ENCODE results near the gene MEF2C. TPM values are rescaled to one million over a fixed set of nuclear protein-coding genes. Genes with fewer than 3 reads are reported as not detected.
"Not testable (repeated sequence)": the region's sequence is repeated elsewhere in the genome, so short reads cannot be mapped to it uniquely, and the experiment has no call there.

MEF2C gene
- total and polyA plus RNA-seq, 7 donors: 2.8 to 51.4 (median 32.1) TPM

DNA sequence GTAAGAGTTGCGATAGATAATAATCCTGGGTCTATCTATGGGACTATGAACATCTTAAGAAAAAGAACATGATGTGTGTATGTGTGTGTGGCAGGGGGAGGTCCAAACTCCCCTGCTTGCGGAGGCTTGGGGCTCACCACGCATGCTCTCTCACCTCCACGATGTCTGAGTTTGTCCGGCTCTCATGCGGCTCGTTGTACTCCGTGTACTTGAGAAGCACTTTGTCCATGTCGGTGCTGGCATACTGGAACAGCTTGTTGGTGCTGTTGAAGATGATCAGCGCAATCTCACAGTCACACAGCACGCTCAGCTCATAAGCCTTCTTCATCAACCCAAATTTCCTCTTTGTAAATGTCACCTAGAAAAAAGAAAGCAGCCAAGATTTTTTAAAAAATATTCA lies 78.5 kb downstream of the MEF2C start:
- no peaks in the 10 kb centered on the region for H3K9me3 ChIP-seq
- no peaks in the 10 kb centered on the region for H3K4me1 ChIP-seq
- peaks cover 0 to 33% (median 2%) of the 10 kb centered on the region in 4 donors for H3K36me3 ChIP-seq
- H3K4me3 ChIP-seq: no peak overlapping the region
- WGBS, 2 donors: 96 to 98% methylated on average over 11 of the region's 11 CpGs
- H3K27ac ChIP-seq: no peak overlapping the region
- DNase-seq: no peak
- intact Hi-C loops (cut with DNase I): no loop called here
- no peaks in the 10 kb centered on the region for H3K27me3 ChIP-seq
- TF ChIP-seq, protein P1, sequence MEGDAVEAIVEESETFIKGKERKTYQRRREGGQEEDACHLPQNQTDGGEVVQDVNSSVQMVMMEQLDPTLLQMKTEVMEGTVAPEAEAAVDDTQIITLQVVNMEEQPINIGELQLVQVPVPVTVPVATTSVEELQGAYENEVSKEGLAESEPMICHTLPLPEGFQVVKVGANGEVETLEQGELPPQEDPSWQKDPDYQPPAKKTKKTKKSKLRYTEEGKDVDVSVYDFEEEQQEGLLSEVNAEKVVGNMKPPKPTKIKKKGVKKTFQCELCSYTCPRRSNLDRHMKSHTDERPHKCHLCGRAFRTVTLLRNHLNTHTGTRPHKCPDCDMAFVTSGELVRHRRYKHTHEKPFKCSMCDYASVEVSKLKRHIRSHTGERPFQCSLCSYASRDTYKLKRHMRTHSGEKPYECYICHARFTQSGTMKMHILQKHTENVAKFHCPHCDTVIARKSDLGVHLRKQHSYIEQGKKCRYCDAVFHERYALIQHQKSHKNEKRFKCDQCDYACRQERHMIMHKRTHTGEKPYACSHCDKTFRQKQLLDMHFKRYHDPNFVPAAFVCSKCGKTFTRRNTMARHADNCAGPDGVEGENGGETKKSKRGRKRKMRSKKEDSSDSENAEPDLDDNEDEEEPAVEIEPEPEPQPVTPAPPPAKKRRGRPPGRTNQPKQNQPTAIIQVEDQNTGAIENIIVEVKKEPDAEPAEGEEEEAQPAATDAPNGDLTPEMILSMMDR (IDR thresholded peaks at IDR 0.05): no peak
- TF ChIP-seq POLR2AphosphoS5 (IDR thresholded peaks at IDR 0.05) (no peak), EP300 (IDR thresholded peaks at IDR 0.05) (no peak), POLR2A (IDR thresholded peaks at IDR 0.05) (no peak)

DNA sequence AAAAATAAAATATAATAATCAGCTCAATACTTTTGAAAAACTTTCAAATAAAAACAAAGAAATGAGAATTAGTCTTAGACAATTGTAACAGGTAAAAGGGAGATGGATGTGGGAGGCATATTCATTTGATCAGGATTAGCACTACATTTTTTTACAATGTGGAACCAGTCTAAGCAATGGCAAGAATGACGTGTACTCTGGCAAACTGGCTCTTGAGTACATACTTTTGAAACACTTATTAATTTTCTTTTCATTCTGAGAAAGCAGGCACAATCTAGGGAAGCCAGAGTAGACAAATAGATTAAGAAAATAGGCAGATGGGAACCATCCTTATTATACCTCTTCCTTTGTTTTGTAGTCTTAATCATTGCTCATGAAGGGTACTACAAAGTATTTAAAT lies 79.7 kb downstream of the MEF2C start:
- Histone ChIP-seq H3K36me3 (peaks cover 0 to 33% (median 2%) of the 10 kb centered on the region in 4 donors), H3K27ac (no peak overlapping the region), H3K4me3 (no peak overlapping the region), H3K4me1 (no peaks in the 10 kb centered on the region), H3K9me3 (no peaks in the 10 kb centered on the region), H3K27me3 (no peaks in the 10 kb centered on the region)
- 87 to 90% methylated on average over 1 of the region's 1 CpG for WGBS, 2 donors
- intact Hi-C loops (cut with DNase I): no loop called here
- TF ChIP-seq POLR2AphosphoS5 (IDR thresholded peaks at IDR 0.05): no peak
- no peak for TF ChIP-seq POLR2A (IDR thresholded peaks at IDR 0.05)
- TF ChIP-seq EP300 (IDR thresholded peaks at IDR 0.05): no peak
- TF ChIP-seq, protein P1 (IDR thresholded peaks at IDR 0.05): no peak
- DNase-seq: no peak

DNA sequence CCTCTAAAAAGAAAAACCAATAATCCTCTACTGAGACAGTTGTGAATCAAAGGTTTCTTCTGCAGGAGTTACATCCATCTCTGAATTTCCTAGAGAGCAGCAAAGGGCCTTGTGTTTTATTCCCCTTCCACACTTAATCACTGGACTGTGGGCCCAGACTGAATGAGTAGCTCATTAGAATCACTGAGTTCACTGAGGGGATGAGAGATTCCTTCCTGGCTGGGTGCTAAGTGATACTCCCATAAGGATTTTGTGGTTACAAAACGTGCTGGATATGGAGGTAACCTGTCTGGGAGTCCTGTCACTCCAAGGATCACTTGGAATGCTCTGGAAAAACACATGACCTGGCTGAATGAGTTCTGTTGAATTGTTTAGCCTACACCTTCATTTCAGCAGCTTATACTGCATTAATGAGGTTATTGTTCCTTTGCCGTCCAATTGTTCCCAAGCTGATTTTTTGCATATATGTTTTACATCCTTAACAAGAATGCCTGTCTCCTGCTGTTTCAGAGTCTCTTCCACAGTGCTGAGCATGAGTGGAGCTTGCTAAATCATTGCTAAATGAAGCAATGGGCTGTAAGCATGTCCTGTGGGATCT lies 82.9 kb downstream of the MEF2C start:
- Histone ChIP-seq H3K9me3 (no peaks in the 10 kb centered on the region), H3K4me1 (no peaks in the 10 kb centered on the region), H3K27ac (no peak overlapping the region), H3K4me3 (no peak overlapping the region), H3K36me3 (peaks cover 0 to 33% (median 2%) of the 10 kb centered on the region in 4 donors), H3K27me3 (no peaks in the 10 kb centered on the region)
- TF ChIP-seq, protein P1 (IDR thresholded peaks at IDR 0.05): no peak
- no peak for TF ChIP-seq EP300 (IDR thresholded peaks at IDR 0.05)
- TF ChIP-seq POLR2A (IDR thresholded peaks at IDR 0.05): no peak
- no peak for TF ChIP-seq POLR2AphosphoS5 (IDR thresholded peaks at IDR 0.05)
- intact Hi-C loops (cut with DNase I): no loop called here
- DNase-seq: no peak
- WGBS, 2 donors: 83 to 89% methylated on average over 2 of the region's 2 CpGs

DNA sequence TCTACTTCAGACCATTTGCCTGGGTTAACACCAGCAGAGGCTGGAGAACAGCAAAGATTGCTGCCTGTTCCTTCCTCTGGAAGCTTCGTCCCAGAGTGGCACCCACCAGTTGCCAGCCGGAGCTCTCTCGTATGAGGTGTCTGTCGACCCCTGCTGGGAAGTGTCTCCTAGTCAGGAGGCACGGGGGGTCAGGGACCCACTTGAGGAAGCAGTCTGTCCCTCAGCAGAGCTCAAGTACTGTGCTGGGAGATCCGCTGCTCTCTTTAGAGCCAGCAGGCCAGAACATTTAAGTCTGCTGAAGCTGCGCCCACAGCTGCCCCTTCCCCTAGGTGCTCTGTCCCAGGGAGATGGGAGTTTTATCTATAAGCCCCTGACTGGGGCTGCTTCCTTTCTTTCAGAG lies 84.1 kb downstream of the MEF2C start:
- intact Hi-C loops (cut with DNase I); H3K27me3 ChIP-seq; DNase-seq; H3K4me3 ChIP-seq; H3K27ac ChIP-seq; H3K9me3 ChIP-seq; H3K4me1 ChIP-seq: not testable (repeated sequence)
- 95 to 96% methylated on average over 7 of the region's 7 CpGs for WGBS, 2 donors
- H3K36me3 ChIP-seq: peaks cover 0 to 24% (median 2%) of the 10 kb centered on the region in 4 donors

GRCh38 chr5:88793797-88794196 lies 89.2 kb downstream of the MEF2C start:
- H3K27me3 ChIP-seq; H3K4me1 ChIP-seq; H3K4me3 ChIP-seq; intact Hi-C loops (cut with DNase I); H3K27ac ChIP-seq; H3K36me3 ChIP-seq; H3K9me3 ChIP-seq; DNase-seq: not testable (repeated sequence)
- 84 to 89% methylated on average over 3 of the region's 3 CpGs for WGBS, 2 donors

Data from sigmoid colon (tissue), 7 donors.